HCT116 (cell line): ENCODE data around the gene TBC1D14. TPM values are rescaled to one million over a fixed set of nuclear protein-coding genes. Genes with fewer than 3 reads are reported as not detected.

Experiments used
- ATAC-seq: fragments of 200-7000 bp; cut with Tn5 transposase; 2 replicates; pipeline ENCODE4 v1.9.1; 2020; ENCODE audit warnings: mild to moderate bottlenecking, moderate library complexity
- BruUV-seq: library from RNA; stranded (reverse); fragments of 400-500 nt; replicated peaks from 2 replicates; lab custom pipeline; 2021; lab: Mats Ljungman, UMichigan
- CTCF ChIA-PET: fragments of 300-600 bp; sonication (Branson Sonifier 250); formaldehyde crosslinking; loops from one replicate; lab custom pipeline; 2021; ENCODE audit warnings: antibody characterized with exemption; lab: Charles Lee
- POLR2A ChIA-PET: fragments of 300-600, 350-600 bp; sonication (Branson Sonifier 250); formaldehyde crosslinking; loops from one replicate; lab custom pipeline; 2021; ENCODE audit warnings: antibody characterized with exemption; lab: Charles Lee
- RAD21 ChIA-PET, 2 experiments: fragments of 300-600 bp; sonication (Branson Sonifier 250); formaldehyde crosslinking; loops; one replicate each; lab custom pipeline; 2023; ENCODE audit warnings: low total read pairs in 2 of 2; ENCODE audit not compliant: uncharacterized antibody in 2 of 2, unreplicated experiment in 2 of 2, low non-redundant PET in 1 of 2; lab: Charles Lee
- DNase-seq: peaks from one replicate; pipeline ENCODE4 v3.0.0-alpha.2; 2010; ENCODE audit warnings: low read depth, low spot score
- H2AFZ ChIP-seq: fragments of 200-600 bp; shearing (Covaris generic), sonication (generic); 2 replicates; pipeline ENCODE4 v1.6.1; 2017; ENCODE audit warnings: low read depth, mixed run types, mixed read lengths, antibody characterized with exemption, low read length; ENCODE audit not compliant: poor library complexity, severe bottlenecking
- H3K27ac ChIP-seq: 2 replicates; pipeline ENCODE4 v1.5.1; 2012; ENCODE audit warnings: low read depth, low read length
- H3K27me3 ChIP-seq: fragments of 200-600 bp; sonication (generic); 2 replicates; pipeline ENCODE4 v1.6.1; 2016; ENCODE audit warnings: mixed run types, low read length, mixed read lengths; ENCODE audit not compliant: insufficient read depth
- H3K36me3 ChIP-seq, 2 experiments: fragments of 200-500 bp in 1 of 2; fragments of 200-600 bp in 1 of 2; sonication (Bioruptor generic) in 1 of 2; sonication (generic) in 1 of 2; 2 replicates each; pipeline versions ENCODE4 v1.5.1 to v1.6.1; 2014 to 2016; ENCODE audit warnings: low read length in 2 of 2, inconsistent platforms in 1 of 2, mixed read lengths in 1 of 2, mixed run types in 1 of 2; ENCODE audit not compliant: insufficient read depth in 2 of 2, control insufficient read depth in 1 of 2
- H3K4me1 ChIP-seq, 2 experiments: fragments of 200-600 bp in 1 of 2; sonication (generic) in 1 of 2; 2 replicates each; pipeline versions ENCODE4 v1.5.1 to v1.6.1; 2012 to 2017; ENCODE audit warnings: low read length in 2 of 2, inconsistent platforms in 1 of 2, mild to moderate bottlenecking in 1 of 2, mixed read lengths in 1 of 2, mixed run types in 1 of 2, moderate library complexity in 1 of 2; ENCODE audit not compliant: insufficient read depth in 2 of 2, control insufficient read depth in 1 of 2
- H3K4me2 ChIP-seq: fragments of 200-600 bp; sonication (generic); 2 replicates; pipeline ENCODE4 v1.6.1; 2017; ENCODE audit warnings: mixed run types, low read length, mixed read lengths
- H3K4me3 ChIP-seq, 2 experiments: fragments of 200-600 bp in 1 of 2; sonication (generic) in 1 of 2; replicated peaks in 1 of 2; 2 replicates each; pipeline ENCODE4 v1.5.1; 2011 to 2016; ENCODE audit warnings: low read length in 2 of 2, control low read depth in 1 of 2, low read depth in 1 of 2, mild to moderate bottlenecking in 1 of 2, mixed read lengths in 1 of 2, mixed run types in 1 of 2
- H3K79me2 ChIP-seq: fragments of 200-600 bp; sonication (generic); 2 replicates; pipeline ENCODE4 v1.6.1; 2017; ENCODE audit warnings: mild to moderate bottlenecking, mixed run types, low read length, moderate library complexity, mixed read lengths; ENCODE audit not compliant: insufficient read depth
- H3K9ac ChIP-seq: fragments of 200-600 bp; sonication (generic); 2 replicates; pipeline ENCODE4 v1.6.1; 2016; ENCODE audit warnings: low read length, mixed read lengths
- H3K9me2 ChIP-seq: fragments of 200-600 bp; sonication (generic), shearing (Covaris generic); 2 replicates; pipeline ENCODE4 v1.6.1; 2017; ENCODE audit warnings: mixed run types, mild to moderate bottlenecking, moderate library complexity; ENCODE audit not compliant: insufficient read depth
- H3K9me3 ChIP-seq, 2 experiments: fragments of 200-500 bp in 1 of 2; fragments of 200-600 bp in 1 of 2; sonication (Bioruptor generic) in 1 of 2; sonication (generic) in 1 of 2; 2 replicates each; pipeline ENCODE4 v1.6.1; 2014 to 2017; ENCODE audit warnings: low read length in 2 of 2, mixed read lengths in 2 of 2, inconsistent platforms in 1 of 2, low read depth in 1 of 2, mild to moderate bottlenecking in 1 of 2, mixed run types in 1 of 2, moderate library complexity in 1 of 2; ENCODE audit not compliant: control insufficient read depth in 1 of 2, insufficient read depth in 1 of 2
- H4K20me1 ChIP-seq: fragments of 200-600 bp; sonication (generic), shearing (Covaris generic); 2 replicates; pipeline ENCODE4 v1.6.1; 2017; ENCODE audit warnings: mixed run types, mild to moderate bottlenecking, moderate library complexity; ENCODE audit not compliant: insufficient read depth
- intact Hi-C: fragments of 100-400 bp; cut with micrococcal nuclease; formaldehyde crosslinking; loops from 2 replicates; pipeline ENCODE4 v1.10.0; 2022
- total RNA-seq: library from RNA; stranded (reverse); gene quantifications from one replicate; pipeline ENCODE4 v1.2.1, GENCODE V29; 2021; ENCODE audit not compliant: unreplicated experiment
- TF ChIP-seq, protein P1 (sequence below): IDR thresholded peaks from 2 replicates; pipeline ENCODE4 v1.6.1; 2012
- TF ChIP-seq, protein P2 (sequence below), 3 experiments: fragments of 200-600 bp in 1 of 3; sonication (generic) in 1 of 3; IDR thresholded peaks in 2 of 3; conservative IDR thresholded peaks in 1 of 3; 2 replicates each; pipeline ENCODE4 v1.5.1; 2012 to 2017; ENCODE audit warnings: low read depth in 2 of 3, low read length in 2 of 3, antibody characterized with exemption in 1 of 3, borderline replicate concordance in 1 of 3, control low read depth in 1 of 3, mild to moderate bottlenecking in 1 of 3, mixed read lengths in 1 of 3, mixed run types in 1 of 3, moderate library complexity in 1 of 3; ENCODE audit not compliant: insufficient read depth in 1 of 3

The TBC1D14 gene
- total RNA-seq, 1 experiment from 2014 or later = 62.9 TPM

DNA sequence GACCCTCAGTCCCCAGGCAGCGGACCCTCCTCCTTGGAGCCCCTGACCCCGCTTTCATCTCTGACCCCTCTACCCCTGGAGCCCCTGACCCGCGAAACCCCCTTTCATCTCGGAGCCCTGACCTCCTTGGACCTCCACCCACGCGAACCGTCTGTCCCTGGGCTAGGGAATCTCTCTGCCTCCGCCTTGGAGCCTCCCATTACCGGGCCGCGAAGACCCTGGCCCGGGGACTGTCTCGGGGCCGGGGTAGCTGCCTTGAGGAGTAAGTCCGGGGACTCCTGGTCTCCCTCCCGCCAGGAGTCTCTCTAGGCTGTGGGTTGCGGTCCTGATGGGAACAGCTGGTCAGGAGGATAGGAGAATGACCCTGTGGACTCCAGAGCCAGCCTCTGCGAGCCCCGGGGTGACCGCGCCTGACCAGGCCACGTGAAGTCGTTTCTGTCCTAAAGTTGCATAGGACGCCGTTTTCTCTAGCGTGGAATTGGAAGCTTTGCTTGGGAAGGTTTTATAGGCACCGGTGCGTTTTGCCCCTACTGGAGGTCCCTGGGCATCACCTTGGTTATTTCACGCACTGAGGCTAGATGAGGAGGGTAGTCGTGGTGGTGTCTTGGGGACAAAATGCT, 824 bp downstream of the TBC1D14 start:
- H3K4me2 ChIP-seq = peak overlapping the region; percentile 100
- peaks cover 28% of the 10 kb centered on the region for H3K79me2 ChIP-seq
- H4K20me1 ChIP-seq = no peaks in the 10 kb centered on the region
- no peaks in the 10 kb centered on the region for H3K9me3 ChIP-seq
- DNase-seq (no peak), ATAC-seq (no peak)
- no TSS peak for BruUV-seq
- TF ChIP-seq, protein P1, sequence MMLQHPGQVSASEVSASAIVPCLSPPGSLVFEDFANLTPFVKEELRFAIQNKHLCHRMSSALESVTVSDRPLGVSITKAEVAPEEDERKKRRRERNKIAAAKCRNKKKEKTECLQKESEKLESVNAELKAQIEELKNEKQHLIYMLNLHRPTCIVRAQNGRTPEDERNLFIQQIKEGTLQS = no peak
- TF ChIP-seq, protein P2, sequence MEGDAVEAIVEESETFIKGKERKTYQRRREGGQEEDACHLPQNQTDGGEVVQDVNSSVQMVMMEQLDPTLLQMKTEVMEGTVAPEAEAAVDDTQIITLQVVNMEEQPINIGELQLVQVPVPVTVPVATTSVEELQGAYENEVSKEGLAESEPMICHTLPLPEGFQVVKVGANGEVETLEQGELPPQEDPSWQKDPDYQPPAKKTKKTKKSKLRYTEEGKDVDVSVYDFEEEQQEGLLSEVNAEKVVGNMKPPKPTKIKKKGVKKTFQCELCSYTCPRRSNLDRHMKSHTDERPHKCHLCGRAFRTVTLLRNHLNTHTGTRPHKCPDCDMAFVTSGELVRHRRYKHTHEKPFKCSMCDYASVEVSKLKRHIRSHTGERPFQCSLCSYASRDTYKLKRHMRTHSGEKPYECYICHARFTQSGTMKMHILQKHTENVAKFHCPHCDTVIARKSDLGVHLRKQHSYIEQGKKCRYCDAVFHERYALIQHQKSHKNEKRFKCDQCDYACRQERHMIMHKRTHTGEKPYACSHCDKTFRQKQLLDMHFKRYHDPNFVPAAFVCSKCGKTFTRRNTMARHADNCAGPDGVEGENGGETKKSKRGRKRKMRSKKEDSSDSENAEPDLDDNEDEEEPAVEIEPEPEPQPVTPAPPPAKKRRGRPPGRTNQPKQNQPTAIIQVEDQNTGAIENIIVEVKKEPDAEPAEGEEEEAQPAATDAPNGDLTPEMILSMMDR (IDR thresholded peaks at IDR 0.05 in 2 of 3, conservative IDR thresholded peaks at IDR 0.05 in 1 of 3; ENCODE audit: borderline replicate concordance in 1 of 3, insufficient read depth in 1 of 3, low read depth in 2 of 3, low read length in 2 of 3) = peak in 2 of 3 experiments; percentile 16 to 47; a peak in 2 of 6 replicates
- peaks cover 16 to 40% of the 10 kb centered on the region in 2 experiments for H3K4me1 ChIP-seq
- intact Hi-C loops = no loop called here
- peak overlapping the region; percentile 72 to 88 for H3K4me3 ChIP-seq
- ChIA-PET POLR2A (no interaction called here), CTCF (interaction anchor here (0.8 kb wide), 1 partner anchor 173 kb away, joined by 3 read pairs; no protein-coding TSS in a partner anchor), RAD21 (no interaction called here)
- no peaks in the 10 kb centered on the region for H3K27me3 ChIP-seq
- H3K9me2 ChIP-seq = no peaks in the 10 kb centered on the region
- peak overlapping the region; percentile 95; the same call in 1 of the 2 replicates for H3K27ac ChIP-seq
- no peak overlapping the region for H2AFZ ChIP-seq
- H3K9ac ChIP-seq = peak overlapping the region; percentile 83
- H3K36me3 ChIP-seq = no peaks in the 10 kb centered on the region
